Activated CD4-positive, alpha-beta T cell treated with anti-CD3 and anti-CD28 coated beads for 1 hour (primary cell): ENCODE results near the gene TMEM120B.
"Not testable (repeated sequence)": the region's sequence is repeated elsewhere in the genome, so short reads cannot be mapped to it uniquely, and the experiment has no call there.

Experiments
- DNase-seq: peaks from one replicate; pipeline ENCODE4 v3.0.0-alpha.2; 2020

Gene TMEM120B

DNA sequence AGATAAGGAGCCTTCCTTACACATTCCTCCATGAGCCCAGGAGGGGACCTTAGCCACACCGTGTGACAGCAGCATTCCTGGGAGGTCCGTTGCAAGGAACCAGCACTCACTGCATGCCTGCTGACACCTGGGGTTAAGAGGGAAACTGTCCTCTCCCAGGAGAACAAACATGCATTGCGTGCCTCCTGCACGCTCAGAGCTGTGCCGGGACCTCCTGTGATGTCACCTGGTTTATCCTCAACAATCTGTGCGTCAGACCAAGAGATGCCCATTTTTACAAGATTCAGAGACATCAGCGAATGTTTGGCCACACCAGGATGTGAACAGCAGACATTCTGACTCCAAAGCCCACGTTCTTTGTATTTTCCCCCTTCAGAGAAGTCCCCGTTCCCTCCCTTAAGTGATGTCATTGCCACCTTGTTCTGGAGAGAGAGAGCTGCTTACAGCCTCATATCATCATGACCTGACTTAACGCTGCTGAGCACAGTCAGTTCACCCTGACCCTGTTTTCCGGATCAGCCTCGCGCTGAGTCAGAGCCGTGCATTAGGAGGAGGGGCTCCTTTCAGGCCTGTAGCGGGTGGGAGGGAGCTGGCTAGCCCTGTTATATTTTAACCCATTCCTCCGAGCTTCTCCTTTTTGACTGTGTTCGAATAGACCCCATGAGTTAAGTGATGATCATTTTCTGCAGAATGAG, 36.2 kb downstream of the TMEM120B start:
- DNase-seq: no peak

DNA sequence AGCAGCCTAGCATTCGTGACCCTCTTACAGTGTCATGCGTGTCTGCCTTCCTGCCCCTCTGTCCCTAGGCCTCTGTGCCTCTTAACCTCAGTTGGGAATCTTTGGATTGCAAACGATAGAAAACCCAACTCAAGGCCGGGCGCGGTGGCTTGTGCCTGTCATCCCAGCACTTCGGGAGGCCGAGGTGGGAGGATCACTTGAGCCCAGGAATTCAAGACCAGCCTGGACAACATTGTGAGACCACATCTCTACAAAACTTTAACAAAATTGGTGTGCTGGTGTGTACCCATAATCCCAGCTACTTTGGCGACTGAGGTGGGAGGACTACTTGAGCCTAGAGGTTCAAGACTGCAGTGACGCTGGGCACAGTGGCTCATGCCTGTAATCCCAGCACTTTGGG, 36.7 kb downstream of the TMEM120B start:
- DNase-seq: no peak

DNA sequence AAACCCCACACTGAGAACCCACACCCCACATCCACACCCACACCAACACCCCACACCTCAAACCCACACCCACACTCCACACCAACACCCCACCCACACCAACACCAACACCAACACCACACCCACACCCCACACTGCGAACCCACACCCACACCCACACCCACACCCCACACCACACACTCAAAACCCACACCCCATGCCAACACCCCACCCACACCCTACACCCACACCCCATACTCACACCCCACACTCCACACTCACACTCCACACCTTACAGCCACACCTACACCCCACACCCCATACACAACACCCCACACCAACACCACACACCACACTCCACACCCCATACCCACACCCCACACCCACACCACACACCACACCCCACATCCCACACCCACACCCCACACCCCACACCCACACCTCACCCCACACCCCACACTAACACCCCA, 38.0 kb downstream of the TMEM120B start:
- no peak for DNase-seq

DNA sequence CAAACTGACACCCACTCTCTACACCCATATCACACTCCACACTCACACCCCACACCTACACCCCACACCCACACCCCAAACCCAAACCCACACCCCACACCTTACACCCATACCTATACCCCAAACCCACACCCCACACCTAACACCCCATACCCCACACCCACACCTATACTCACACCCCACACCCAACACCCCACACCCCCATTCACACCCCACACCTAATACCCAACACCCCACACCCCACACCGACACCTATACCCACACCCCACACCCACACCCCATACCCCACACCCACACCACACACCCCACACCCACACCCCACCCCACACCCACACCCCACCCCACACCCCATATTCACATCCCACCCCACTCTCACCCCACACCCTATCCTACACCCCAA, 38.5 kb downstream of the TMEM120B start:
- DNase-seq: no peak

DNA sequence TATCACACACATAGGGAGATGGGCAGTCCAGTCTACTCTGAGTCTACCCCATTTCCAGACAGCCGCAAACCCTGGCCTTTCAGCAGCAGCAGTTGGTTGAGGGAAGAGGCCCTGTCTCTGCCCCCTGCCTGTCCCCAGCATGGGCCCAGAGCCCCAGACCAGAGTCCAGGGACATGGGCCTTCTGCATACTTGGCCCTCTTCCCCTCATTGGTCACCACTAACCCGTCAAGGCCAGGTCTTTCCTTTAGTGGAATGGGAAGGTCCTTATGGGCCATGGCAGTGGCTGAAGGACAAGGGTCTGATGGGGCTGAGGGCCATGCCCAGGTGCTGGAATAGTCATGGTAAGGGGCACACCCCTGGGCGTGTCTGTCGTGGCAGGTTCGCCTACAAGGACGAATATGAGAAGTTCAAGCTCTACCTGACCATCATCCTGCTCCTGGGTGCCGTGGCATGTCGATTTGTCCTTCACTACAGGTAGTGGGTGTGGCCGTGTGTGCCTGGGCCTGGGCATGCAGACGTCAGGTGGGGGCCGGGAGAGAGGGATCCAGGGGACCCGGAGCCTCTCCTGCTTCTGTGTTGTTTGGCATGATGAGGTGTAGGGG, 39.3 kb downstream of the TMEM120B start:
- DNase-seq: no peak

DNA sequence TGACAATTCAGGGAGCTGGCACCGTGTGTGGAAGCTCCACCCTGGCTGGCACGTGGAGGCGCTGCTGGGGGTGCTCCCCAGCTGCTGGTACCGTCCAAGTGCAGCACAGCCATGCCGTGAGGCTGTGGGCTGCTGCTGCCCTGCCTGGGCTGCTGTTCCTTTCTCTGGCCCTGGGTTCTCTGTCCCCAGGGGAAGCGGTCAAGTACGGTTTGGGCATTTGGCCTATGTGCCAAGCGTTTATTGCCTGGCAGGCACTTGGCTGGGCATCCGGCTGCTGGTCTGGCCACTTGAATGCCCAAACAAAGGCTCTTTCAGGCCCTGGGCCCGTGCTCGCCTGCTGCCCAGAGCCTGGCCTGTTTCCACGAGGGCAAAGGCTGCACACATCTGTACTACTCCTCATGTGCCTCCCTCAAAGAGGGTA, 41.3 kb downstream of the TMEM120B start:
- no peak for DNase-seq

DNA sequence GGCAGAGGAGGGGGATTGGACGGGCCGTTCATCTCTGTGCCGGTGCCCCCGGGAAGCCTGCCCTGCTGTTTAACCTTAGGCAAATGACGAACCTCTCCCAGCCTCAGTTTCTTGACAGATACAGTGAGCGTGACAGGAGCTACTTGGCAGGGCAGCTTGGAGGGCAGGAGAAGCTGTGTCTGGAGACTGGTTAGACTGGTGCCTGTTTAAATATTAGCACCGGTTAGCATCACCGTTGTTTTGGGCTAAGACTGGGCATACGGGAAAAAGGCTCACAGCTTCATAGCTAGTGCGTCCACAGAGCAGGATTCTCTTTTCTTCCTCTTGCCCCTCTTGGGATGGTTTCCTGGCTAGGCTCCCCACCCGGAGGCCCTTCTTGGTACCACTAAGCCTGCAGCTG, 42.3 kb downstream of the TMEM120B start:
- no peak for DNase-seq

DNA sequence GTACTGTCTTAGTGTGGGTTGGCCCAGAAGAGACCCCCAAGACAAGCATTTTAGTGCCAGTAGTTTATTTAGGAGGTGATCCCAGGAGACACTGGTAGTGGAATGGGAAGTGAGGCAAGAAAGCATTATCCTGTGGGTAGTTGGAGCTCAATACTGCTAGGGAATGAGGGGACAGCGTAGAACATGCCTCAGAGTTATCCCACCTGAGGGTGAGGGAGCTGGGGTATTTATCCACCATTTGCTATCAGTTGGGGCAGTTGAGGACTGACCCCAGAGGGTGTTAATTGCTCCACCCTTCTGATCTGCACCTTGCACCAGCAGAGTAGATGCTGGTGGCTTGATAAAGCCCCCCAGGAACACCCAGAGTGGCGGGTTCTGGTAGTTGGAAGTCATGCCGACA, 43.0 kb downstream of the TMEM120B start:
- no peak for DNase-seq

DNA sequence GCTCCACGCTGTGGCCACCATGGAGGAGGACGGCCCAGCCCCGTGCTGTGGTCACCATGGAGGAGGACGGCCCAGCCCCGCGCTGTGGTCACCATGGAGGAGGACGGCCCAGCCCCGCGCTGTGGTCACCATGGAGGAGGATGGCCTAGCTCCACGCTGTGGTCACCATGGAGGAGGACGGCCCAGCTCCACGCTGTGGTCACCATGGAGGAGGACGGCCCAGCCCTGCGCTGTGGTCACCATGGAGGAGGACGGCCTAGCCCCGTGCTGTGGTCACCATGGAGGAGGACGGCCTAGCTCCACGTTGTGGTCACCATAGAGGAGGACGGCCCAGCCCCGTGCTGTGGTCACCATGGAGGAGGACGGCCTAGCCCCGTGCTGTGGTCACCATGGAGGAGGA, 46.0 kb downstream of the TMEM120B start:
- not testable (repeated sequence) for DNase-seq

DNA sequence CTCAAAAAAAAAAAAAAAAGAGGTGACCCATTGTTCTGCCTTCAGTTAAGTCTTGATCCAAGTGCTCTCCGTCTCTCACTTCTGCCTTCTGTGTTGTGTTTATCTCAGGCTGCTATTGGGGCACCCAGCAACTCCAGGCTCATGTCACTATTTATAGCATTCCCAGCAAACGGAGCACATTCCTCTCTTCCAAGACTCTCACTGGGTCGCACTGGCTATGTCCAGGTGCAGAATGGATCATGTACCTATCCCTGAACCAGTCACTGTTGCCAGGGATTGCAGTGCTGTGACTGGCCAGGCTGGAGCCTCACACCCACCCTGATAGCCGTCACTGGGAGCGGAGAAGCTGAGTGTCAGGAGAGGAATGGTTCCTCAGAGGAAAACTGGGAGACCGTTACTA, 49.7 kb downstream of the TMEM120B start:
- no peak for DNase-seq

DNA sequence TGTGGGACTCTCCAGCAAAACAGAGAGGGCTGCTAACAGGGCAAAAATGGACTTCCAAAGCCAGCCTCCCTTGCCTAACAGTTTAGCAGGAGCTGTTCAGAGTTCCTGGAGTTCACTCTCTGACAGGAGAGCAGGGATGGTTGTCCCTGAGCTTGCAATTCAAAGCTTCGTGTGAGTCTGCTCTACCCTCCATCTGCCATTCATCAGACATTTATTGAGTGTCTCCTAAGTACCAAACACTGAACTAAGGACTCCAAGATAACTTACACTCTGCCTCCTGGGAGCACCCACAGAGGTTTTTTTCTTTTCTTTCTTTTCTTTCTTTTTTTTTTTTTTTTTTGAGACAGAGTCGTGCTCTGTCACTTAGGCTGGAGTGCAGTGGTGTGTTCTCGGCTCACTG, 52.3 kb downstream of the TMEM120B start:
- no peak for DNase-seq

DNA sequence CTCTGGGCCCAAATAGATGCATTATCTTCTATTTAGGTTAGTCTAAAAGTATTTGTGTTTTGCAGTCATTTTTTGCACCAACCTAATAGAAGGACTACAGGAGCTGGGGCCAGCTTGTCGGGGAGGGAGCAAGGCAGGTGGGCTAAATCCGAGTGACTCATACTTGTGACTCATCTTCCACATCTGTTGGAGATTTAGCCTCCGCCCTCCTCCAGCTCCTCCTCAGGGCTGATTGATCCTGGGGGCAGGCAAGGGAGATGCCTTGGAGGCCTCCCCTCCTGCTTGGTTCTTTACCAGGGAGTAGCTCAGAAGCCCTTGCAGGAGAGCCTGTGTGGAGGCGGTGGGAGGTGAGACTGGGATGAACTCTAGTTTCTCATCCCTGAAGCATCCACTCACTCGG, 53.0 kb downstream of the TMEM120B start:
- no peak for DNase-seq

DNA sequence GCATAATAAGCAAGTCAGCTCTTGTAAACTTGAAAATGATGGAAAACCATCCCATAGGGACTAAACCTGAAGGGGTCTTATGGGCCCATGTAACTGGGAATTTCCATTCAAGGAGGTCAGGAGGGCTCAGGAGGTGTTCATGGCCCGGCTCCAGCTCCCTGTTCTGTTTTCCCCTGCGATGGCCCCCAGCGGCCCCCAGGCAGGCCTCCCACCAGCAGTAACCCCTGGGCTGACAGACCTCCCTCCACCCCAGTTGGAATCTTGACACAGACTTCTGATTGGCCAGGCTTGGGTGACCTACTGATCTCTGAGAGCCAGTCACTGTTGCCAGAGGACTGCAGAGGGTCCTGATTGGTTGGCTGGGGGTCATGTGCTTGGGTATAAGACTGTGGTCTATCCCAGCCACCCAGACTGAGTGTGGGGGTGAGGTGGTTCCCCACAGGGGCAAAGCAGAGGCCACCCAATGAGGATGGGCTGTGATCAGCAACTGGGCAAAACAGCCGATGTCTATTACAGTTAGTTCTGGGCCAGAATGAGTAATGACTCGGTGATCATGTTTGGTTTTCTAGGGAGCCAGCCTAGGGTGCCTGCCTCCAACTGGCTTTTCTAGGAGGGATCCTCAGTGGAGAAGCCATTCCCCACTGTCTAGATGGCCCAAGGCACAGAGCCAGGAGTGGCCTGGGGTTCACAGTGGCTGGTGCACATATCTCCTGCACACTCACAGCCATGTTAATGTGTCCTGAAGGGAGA, 53.9 kb downstream of the TMEM120B start:
- no peak for DNase-seq

DNA sequence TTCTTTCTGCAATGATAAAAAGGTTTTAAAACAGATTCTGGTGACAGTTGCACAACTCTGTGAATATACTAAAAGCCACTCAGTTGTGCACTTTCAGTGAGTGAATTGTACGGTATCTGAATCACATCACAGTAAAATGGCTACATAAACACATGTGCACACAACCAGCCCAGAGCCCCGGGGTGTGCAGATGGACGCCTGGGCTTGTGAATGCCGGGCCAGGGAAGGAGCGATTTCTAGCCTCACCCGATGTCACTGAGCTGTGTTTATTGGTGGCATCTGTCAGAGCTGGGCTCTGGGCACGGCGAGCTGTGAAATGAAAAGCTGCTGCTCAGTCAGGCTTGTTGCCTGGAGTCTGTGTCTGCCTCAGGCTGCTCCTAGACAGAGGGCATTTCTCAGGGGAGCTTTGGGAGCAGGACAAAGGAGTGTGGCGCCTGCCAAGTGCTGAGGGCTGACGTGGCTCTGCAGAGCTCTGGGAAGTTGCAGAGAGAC, 55.0 kb downstream of the TMEM120B start:
- DNase-seq: no peak

DNA sequence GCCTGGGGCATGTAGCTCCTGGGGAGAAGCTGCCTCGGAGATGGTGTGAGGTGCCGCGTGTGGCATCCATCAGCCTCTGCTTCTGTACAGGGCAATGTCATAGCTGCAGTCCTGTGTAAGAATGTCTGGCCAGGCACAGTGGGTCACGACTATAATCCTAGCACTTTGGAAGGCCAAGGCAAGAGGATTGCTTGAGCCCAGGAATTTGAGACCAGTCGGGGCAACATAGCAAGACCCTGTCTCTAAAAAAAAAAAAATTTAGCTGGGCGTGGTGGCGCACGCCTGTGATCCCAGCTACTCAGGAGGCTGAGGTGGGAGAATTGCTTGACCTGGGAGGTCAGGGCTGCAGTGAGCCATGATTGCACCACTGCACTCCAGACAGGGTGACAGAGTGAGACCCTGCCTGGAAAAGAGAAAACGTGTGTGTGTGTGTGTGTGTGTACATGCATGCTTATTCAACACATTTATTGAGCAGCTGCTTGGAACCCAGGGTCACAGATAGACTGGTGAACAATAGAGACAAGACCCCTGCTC, 56.8 kb downstream of the TMEM120B start:
- no peak for DNase-seq

DNA sequence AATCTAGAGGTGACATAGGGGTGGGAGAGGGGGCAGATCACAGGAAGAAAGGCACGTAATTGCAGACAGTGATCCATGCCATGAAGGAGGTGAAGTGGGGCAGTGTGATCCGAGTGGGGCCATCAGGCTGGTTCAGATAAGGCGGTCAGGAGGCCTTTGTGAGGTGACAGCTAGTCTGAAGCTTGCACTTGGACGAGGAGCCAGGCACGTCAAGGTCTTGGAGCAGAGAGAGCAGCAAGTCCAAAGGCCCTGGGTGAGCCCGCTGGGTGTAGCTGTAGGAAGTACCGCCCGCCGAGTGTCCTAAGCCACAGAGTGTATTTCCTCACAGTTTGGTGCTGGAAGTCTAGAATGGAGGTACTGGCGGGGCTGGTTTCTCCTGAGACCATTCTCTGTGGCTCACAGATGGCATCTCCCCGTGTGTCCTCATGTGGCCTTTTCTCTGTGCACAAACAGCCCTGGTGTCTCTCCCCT, 57.3 kb downstream of the TMEM120B start:
- no peak for DNase-seq

DNA sequence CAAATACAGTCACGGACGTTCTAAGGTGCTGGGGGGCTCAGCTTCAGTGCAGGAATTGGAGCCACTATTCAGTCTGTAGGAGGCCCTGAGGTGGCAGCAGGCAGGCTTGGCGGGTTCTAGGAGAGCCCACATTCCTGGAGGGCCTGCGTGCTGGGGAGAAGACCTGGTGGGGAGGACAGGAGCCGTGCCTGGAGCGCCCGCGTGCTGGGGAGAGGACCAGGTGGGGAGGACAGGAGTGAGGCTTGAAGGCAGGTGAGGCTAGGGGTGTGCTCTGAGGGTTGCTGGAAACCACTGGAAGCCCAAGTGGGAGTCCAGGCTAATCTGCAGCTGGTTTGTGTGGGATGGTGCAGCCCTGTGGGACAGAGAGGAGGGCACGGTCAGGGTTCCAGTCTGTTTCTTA, 57.8 kb downstream of the TMEM120B start:
- no peak for DNase-seq

DNA sequence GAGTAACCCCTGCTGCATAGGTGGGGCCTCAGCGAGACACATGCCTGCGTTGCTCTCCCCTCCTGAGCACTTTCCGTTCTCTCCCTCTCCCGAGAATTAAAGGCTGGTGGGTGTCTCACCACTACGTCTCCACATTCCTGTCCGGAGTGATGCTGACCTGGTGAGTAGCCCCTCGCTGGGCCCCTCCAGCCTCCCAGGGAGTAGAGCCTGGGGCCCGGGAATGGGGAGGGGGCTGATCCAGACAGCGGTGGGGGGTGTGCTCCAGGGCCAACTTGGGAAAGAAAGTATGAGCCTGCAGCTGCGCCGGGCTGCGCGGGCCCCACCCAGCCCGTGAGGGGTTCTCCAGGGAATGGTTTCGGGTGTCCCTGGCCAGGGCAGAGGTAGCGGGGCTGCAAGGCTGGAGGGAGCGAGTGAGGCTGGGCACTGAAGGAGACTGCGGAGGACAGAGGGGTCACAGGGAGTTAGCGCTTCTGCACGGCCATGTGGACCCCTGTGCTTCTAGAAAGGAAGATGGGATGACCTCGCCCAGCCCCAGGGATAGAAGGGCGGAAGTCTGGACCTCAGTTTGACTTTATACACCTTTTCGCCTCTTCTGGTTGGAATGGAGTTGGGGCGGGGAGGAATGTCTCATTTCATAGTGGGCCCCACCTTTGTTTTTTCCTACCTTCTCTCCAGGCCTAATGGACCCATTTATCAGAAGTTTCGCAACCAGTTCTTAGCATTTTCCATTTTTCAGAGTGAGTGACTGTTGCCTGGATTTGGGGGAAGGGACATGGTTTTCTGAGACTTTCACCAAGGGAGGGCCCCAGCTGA, 58.5 kb downstream of the TMEM120B start:
- DNase-seq: no peak

DNA sequence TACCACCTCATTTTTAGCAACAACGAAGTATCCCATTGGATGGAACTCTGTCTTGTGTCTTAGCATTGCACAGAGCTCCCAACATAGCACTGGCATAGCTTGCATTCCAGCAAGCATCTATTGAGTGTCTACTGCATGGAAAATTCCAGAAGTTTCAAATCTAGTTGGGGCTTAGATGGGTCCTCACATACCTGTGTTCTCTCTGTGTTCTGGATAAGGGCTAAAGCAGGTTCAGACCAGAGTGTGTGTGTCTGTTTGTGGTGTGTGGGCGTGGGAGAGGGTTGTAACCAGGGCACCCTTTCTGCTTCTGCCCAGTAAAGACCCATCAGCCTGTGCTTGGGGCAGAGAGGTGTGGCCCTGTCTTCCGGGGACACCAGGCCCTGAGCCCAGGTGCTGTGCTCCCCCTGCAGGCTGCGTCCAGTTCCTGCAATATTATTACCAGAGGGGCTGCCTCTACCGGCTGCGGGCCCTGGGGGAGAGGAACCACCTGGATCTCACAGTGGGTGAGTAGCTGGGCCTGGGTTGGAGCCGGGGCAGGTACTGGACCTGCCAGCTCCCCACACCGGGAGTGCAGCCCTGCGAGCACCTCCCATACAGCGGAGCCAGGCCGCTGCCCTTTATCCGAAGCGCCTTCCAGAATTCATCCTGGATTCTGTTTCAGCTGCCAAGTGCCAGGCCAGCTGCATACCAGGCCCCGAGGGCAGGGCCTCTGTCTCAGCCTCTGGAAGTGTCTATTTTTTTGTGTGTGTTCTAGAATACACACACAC, 60.6 kb downstream of the TMEM120B start:
- DNase-seq: peak; percentile 68

DNA sequence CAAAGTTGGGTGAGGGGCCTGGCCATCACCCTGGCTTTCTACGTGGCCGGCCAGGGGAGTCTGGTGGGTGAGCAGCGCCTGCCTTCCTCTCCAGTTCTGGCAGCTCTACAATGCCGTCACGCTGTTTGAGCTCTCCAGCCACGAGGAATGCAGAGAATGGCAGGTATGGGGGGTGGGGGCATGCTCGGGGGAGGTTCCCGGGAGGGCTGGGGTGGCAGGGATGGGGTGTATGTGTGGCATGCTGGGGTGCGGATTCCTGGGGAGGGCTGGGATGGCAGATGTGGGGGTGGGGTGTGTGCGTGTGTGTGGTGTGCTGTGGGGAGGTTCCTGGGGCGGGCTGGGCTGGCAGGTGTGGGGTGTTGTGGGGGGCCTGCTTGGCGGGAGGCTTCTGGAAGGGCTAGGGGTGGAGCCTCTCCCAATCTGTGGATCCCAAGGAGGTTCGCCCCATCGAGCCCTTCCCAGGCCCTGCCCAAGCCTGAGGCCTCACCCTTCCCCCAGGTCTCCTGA, 62.5 kb downstream of the TMEM120B start:
- DNase-seq: no peak

DNA sequence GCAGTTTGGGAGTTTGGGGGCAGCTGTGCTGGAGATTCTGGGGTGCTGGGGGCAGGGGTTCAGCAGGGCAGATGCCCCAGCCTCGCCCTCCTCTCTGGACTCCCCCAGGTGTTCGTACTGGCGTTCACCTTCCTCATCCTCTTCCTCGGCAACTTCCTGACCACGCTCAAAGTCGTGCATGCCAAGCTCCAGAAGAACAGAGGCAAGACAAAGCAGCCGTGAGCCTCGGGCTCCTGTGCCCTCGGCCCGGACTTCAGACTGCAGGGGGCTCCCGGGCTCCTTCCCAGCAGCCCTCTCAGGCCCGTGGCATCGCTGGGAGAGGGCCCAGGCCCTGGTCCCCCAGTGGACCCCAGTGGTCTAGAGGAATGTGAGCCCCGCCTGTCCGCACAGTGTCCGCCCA, 62.9 kb downstream of the TMEM120B start:
- DNase-seq: no peak
